HCT116 (cell line): ENCODE results near the gene MTPN. TPM values are rescaled to one million over a fixed set of nuclear protein-coding genes. Genes with fewer than 3 reads are reported as not detected.

Experiments used
- ATAC-seq: fragments of 200-7000 bp; cut with Tn5 transposase; 2 replicates; pipeline ENCODE4 v1.9.1; 2020; ENCODE audit warnings: mild to moderate bottlenecking, moderate library complexity
- BruUV-seq: library from RNA; stranded (reverse); fragments of 400-500 nt; replicated peaks from 2 replicates; lab custom pipeline; 2021; lab: Mats Ljungman, UMichigan
- CTCF ChIA-PET: fragments of 300-600 bp; sonication (Branson Sonifier 250); formaldehyde crosslinking; loops from one replicate; lab custom pipeline; 2021; ENCODE audit warnings: antibody characterized with exemption; lab: Charles Lee
- POLR2A ChIA-PET: fragments of 300-600, 350-600 bp; sonication (Branson Sonifier 250); formaldehyde crosslinking; loops from one replicate; lab custom pipeline; 2021; ENCODE audit warnings: antibody characterized with exemption; lab: Charles Lee
- RAD21 ChIA-PET, 2 experiments: fragments of 300-600 bp; sonication (Branson Sonifier 250); formaldehyde crosslinking; loops; one replicate each; lab custom pipeline; 2023; ENCODE audit warnings: low total read pairs in 2 of 2; ENCODE audit not compliant: uncharacterized antibody in 2 of 2, unreplicated experiment in 2 of 2, low non-redundant PET in 1 of 2; lab: Charles Lee
- DNase-seq: peaks from one replicate; pipeline ENCODE4 v3.0.0-alpha.2; 2010; ENCODE audit warnings: low read depth, low spot score
- H2AFZ ChIP-seq: fragments of 200-600 bp; shearing (Covaris generic), sonication (generic); 2 replicates; pipeline ENCODE4 v1.6.1; 2017; ENCODE audit warnings: low read depth, mixed run types, mixed read lengths, antibody characterized with exemption, low read length; ENCODE audit not compliant: poor library complexity, severe bottlenecking
- H3K27ac ChIP-seq: 2 replicates; pipeline ENCODE4 v1.5.1; 2012; ENCODE audit warnings: low read depth, low read length
- H3K27me3 ChIP-seq: fragments of 200-600 bp; sonication (generic); 2 replicates; pipeline ENCODE4 v1.6.1; 2016; ENCODE audit warnings: mixed run types, low read length, mixed read lengths; ENCODE audit not compliant: insufficient read depth
- H3K36me3 ChIP-seq, 2 experiments: fragments of 200-500 bp in 1 of 2; fragments of 200-600 bp in 1 of 2; sonication (Bioruptor generic) in 1 of 2; sonication (generic) in 1 of 2; 2 replicates each; pipeline versions ENCODE4 v1.5.1 to v1.6.1; 2014 to 2016; ENCODE audit warnings: low read length in 2 of 2, inconsistent platforms in 1 of 2, mixed read lengths in 1 of 2, mixed run types in 1 of 2; ENCODE audit not compliant: insufficient read depth in 2 of 2, control insufficient read depth in 1 of 2
- H3K4me1 ChIP-seq, 2 experiments: fragments of 200-600 bp in 1 of 2; sonication (generic) in 1 of 2; 2 replicates each; pipeline versions ENCODE4 v1.5.1 to v1.6.1; 2012 to 2017; ENCODE audit warnings: low read length in 2 of 2, inconsistent platforms in 1 of 2, mild to moderate bottlenecking in 1 of 2, mixed read lengths in 1 of 2, mixed run types in 1 of 2, moderate library complexity in 1 of 2; ENCODE audit not compliant: insufficient read depth in 2 of 2, control insufficient read depth in 1 of 2
- H3K4me2 ChIP-seq: fragments of 200-600 bp; sonication (generic); 2 replicates; pipeline ENCODE4 v1.6.1; 2017; ENCODE audit warnings: mixed run types, low read length, mixed read lengths
- H3K4me3 ChIP-seq, 2 experiments: fragments of 200-600 bp in 1 of 2; sonication (generic) in 1 of 2; replicated peaks in 1 of 2; 2 replicates each; pipeline ENCODE4 v1.5.1; 2011 to 2016; ENCODE audit warnings: low read length in 2 of 2, control low read depth in 1 of 2, low read depth in 1 of 2, mild to moderate bottlenecking in 1 of 2, mixed read lengths in 1 of 2, mixed run types in 1 of 2
- H3K79me2 ChIP-seq: fragments of 200-600 bp; sonication (generic); 2 replicates; pipeline ENCODE4 v1.6.1; 2017; ENCODE audit warnings: mild to moderate bottlenecking, mixed run types, low read length, moderate library complexity, mixed read lengths; ENCODE audit not compliant: insufficient read depth
- H3K9ac ChIP-seq: fragments of 200-600 bp; sonication (generic); 2 replicates; pipeline ENCODE4 v1.6.1; 2016; ENCODE audit warnings: low read length, mixed read lengths
- H3K9me2 ChIP-seq: fragments of 200-600 bp; sonication (generic), shearing (Covaris generic); 2 replicates; pipeline ENCODE4 v1.6.1; 2017; ENCODE audit warnings: mixed run types, mild to moderate bottlenecking, moderate library complexity; ENCODE audit not compliant: insufficient read depth
- H3K9me3 ChIP-seq, 2 experiments: fragments of 200-500 bp in 1 of 2; fragments of 200-600 bp in 1 of 2; sonication (Bioruptor generic) in 1 of 2; sonication (generic) in 1 of 2; 2 replicates each; pipeline ENCODE4 v1.6.1; 2014 to 2017; ENCODE audit warnings: low read length in 2 of 2, mixed read lengths in 2 of 2, inconsistent platforms in 1 of 2, low read depth in 1 of 2, mild to moderate bottlenecking in 1 of 2, mixed run types in 1 of 2, moderate library complexity in 1 of 2; ENCODE audit not compliant: control insufficient read depth in 1 of 2, insufficient read depth in 1 of 2
- H4K20me1 ChIP-seq: fragments of 200-600 bp; sonication (generic), shearing (Covaris generic); 2 replicates; pipeline ENCODE4 v1.6.1; 2017; ENCODE audit warnings: mixed run types, mild to moderate bottlenecking, moderate library complexity; ENCODE audit not compliant: insufficient read depth
- CBX3 ChIP-seq: IDR thresholded peaks from 2 replicates; pipeline ENCODE4 v1.6.1; 2012; ENCODE audit warnings: low read depth
- EGR1 ChIP-seq: IDR thresholded peaks from 2 replicates; pipeline ENCODE4 v1.6.1; 2012; ENCODE audit warnings: low read depth
- ELF1 ChIP-seq: IDR thresholded peaks from 2 replicates; pipeline ENCODE4 v1.6.1; 2012; ENCODE audit warnings: low read depth, borderline replicate concordance
- EZH2 ChIP-seq: fragments of 200-600 bp; sonication (generic); IDR thresholded peaks from 2 replicates; pipeline ENCODE4 v1.6.1; 2017; ENCODE audit warnings: antibody characterized with exemption, mixed run types
- EZH2phosphoT487 ChIP-seq: fragments of 200-600 bp; IDR thresholded peaks from 2 replicates; pipeline ENCODE4 v1.6.1; 2018; ENCODE audit warnings: antibody characterized with exemption, borderline replicate concordance
- JUND ChIP-seq: IDR thresholded peaks from 2 replicates; pipeline ENCODE4 v1.6.1; 2012
- POLR2A ChIP-seq: IDR thresholded peaks from 2 replicates; pipeline ENCODE4 v1.7.0; 2011; ENCODE audit warnings: borderline replicate concordance; ENCODE audit not compliant: insufficient read depth, insufficient read length; ENCODE audit errors: extremely low read depth
- POLR2AphosphoS5 ChIP-seq: IDR thresholded peaks from 2 replicates; pipeline ENCODE4 v1.6.1; 2011; ENCODE audit warnings: mild to moderate bottlenecking, low read depth, low read length, moderate library complexity
- RAD21 ChIP-seq: IDR thresholded peaks from 2 replicates; pipeline ENCODE4 v1.6.1; 2012; ENCODE audit warnings: low read depth, mild to moderate bottlenecking
- SP1 ChIP-seq: IDR thresholded peaks from 2 replicates; pipeline ENCODE4 v1.6.1; 2012; ENCODE audit warnings: low read depth
- SRF ChIP-seq: IDR thresholded peaks from 2 replicates; pipeline ENCODE4 v1.6.1; 2012; ENCODE audit warnings: low read depth
- TCF7L2 ChIP-seq: IDR thresholded peaks from 2 replicates; pipeline ENCODE4 v1.7.0; 2011; ENCODE audit warnings: borderline replicate concordance, inconsistent platforms; ENCODE audit not compliant: insufficient read depth, insufficient read length; ENCODE audit errors: extremely low read depth
- YY1 ChIP-seq: IDR thresholded peaks from 2 replicates; pipeline ENCODE4 v1.6.1; 2011; ENCODE audit warnings: low read length, low read depth, moderate library complexity, mild to moderate bottlenecking; ENCODE audit not compliant: insufficient replicate concordance; ENCODE audit errors: extremely low read depth
- ZFX ChIP-seq: fragments of 450-650 bp; IDR thresholded peaks from 2 replicates; pipeline ENCODE4 v1.6.1; 2017
- ZNF274 ChIP-seq: fragments of 200-500 bp; sonication (Bioruptor generic); IDR thresholded peaks from 2 replicates; pipeline ENCODE4 v1.6.1; 2014; ENCODE audit warnings: mild to moderate bottlenecking, low read depth, low read length, inconsistent platforms
- intact Hi-C: fragments of 100-400 bp; cut with micrococcal nuclease; formaldehyde crosslinking; loops from 2 replicates; pipeline ENCODE4 v1.10.0; 2022
- total RNA-seq: library from RNA; stranded (reverse); gene quantifications from one replicate; pipeline ENCODE4 v1.2.1, GENCODE V29; 2021; ENCODE audit not compliant: unreplicated experiment
- TF ChIP-seq, protein P1 (sequence below): IDR thresholded peaks from 2 replicates; pipeline ENCODE4 v1.6.1; 2012

Gene MTPN
- total RNA-seq, 1 experiment from 2014 or later, result 152 TPM

DNA sequence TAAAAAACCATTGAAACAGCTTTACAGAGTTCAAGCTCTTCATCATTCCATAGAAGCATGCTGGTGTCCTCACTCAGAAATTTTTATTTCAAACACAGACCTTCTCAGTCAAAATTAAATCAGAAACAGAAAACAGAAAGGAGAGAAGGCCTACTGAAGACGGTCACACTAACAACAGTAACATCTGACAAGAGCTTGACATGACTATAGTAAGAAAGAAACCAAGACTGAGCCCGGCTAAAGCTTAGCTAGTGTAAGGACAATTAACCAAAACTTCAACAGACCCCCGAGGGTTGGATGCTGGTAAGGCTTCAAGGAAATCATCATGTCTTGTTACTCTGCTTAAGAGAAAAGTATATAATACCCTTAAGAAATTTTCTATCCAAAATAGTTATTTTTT lies 38.6 kb downstream of the MTPN start:
- H3K9ac ChIP-seq, result no peak overlapping the region
- no peak overlapping the region for H2AFZ ChIP-seq
- DNase-seq (no peak), ATAC-seq (no peak)
- no peaks in the 10 kb centered on the region for H3K4me1 ChIP-seq
- no peak for TF ChIP-seq EZH2
- no peak for TF ChIP-seq EZH2phosphoT487
- TF ChIP-seq YY1, result no peak
- no peak for TF ChIP-seq ELF1
- no peak for TF ChIP-seq CBX3
- TF ChIP-seq JUND, result no peak
- TF ChIP-seq ZNF274, result no peak
- no peak for TF ChIP-seq POLR2A
- TF ChIP-seq SRF, result no peak
- TF ChIP-seq, protein P1, sequence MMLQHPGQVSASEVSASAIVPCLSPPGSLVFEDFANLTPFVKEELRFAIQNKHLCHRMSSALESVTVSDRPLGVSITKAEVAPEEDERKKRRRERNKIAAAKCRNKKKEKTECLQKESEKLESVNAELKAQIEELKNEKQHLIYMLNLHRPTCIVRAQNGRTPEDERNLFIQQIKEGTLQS, result no peak
- no peak for TF ChIP-seq SP1
- TF ChIP-seq ZFX, result no peak
- TF ChIP-seq TCF7L2, result no peak
- TF ChIP-seq POLR2AphosphoS5, result no peak
- no peak for TF ChIP-seq EGR1
- TF ChIP-seq RAD21, result no peak
- H3K79me2 ChIP-seq, result peaks cover 79% of the 10 kb centered on the region
- no peaks in the 10 kb centered on the region for H3K36me3 ChIP-seq
- no TSS peak for BruUV-seq
- H3K9me3 ChIP-seq, result no peaks in the 10 kb centered on the region
- ChIA-PET POLR2A (no interaction called here), CTCF (no interaction called here), RAD21 (no interaction called here)
- peaks cover 22% of the 10 kb centered on the region; the same call in 1 of the 2 replicates for H4K20me1 ChIP-seq
- H3K27me3 ChIP-seq, result no peaks in the 10 kb centered on the region
- H3K4me3 ChIP-seq, result no peak overlapping the region
- H3K9me2 ChIP-seq, result no peaks in the 10 kb centered on the region
- no peak overlapping the region for H3K4me2 ChIP-seq
- no peak overlapping the region for H3K27ac ChIP-seq
- intact Hi-C loops, result no loop called here
